ENCODE results near the gene COLEC12. TPM values are rescaled to one million over a fixed set of nuclear protein-coding genes. Genes with fewer than 3 reads are reported as not detected.

COLEC12 gene
- total RNA-seq, 2 donors from 2014 or later = not detected

DNA sequence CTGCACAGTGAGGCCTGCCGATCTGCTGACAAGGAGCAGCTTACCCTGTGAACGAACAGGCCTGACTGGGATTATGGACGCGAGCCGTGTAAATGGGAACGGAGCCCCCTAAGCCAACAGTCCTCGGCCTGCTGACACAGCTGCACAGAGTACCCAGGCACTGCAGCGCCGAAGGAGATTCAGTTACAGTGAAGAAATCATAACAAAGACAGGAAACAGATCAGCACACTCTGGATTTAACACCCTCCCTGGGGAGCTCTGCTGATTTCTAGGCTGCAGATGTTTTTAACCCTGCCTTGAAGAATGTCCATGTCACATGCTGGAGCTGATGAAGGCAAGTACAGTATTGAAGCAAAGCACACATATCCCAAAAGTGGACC, 43.4 kb downstream of the COLEC12 start:
- Mint-ChIP-seq H3K4me1 (ENCODE audit: low read depth in 2 of 2) (no peaks in the 10 kb centered on the region), H3K9me3 (no peaks in the 10 kb centered on the region), H3K4me3 (no peak overlapping the region), H3K27me3 (peaks cover 5 to 42% of the 10 kb centered on the region in 2 donors), H3K36me3 (peaks cover 4% of the 10 kb centered on the region), H3K27ac (no peak overlapping the region)
- no peak for ATAC-seq
- DNase-seq (ENCODE audit: low spot score) = no peak

- no peak for ATAC-seq
- Mint-ChIP-seq H3K4me1 (ENCODE audit: low read depth in 2 of 2) (no peaks in the 10 kb centered on the region), H3K9me3 (no peaks in the 10 kb centered on the region), H3K4me3 (no peak overlapping the region), H3K27me3 (peaks cover 5 to 38% of the 10 kb centered on the region in 2 donors), H3K27ac (no peak overlapping the region), H3K36me3 (peaks cover 4% of the 10 kb centered on the region)
- DNase-seq (ENCODE audit: low spot score) = no peak
Measured at GRCh38 chr18:456361-457139, 44.0 kb downstream of the COLEC12 start.

DNA sequence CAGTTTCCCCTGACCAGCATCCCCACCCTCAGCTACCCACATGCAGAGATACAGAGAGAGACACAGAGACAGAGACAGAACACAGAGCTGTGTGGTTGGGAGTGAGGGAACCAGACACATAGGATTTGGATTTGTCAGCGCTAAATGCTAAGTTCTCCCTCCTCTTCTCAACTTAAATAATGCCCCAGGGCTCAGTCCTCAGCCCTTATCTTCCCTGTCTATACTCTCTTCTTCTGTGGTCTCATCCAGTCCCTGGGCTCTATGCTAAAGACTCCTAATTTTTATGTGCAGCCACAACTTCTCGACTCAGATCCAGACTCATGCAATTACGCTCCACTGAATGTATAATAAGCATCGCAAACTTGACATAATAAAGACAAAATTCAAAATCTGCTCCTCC, 47.1 kb downstream of the COLEC12 start:
- H3K4me3 Mint-ChIP-seq = no peak overlapping the region
- no peaks in the 10 kb centered on the region for H3K4me1 Mint-ChIP-seq (ENCODE audit: low read depth in 2 of 2)
- no peak for DNase-seq (ENCODE audit: low spot score)
- H3K27ac Mint-ChIP-seq = no peak overlapping the region
- H3K36me3 Mint-ChIP-seq = peaks cover 13% of the 10 kb centered on the region
- ATAC-seq = no peak
- peaks cover 3 to 38% of the 10 kb centered on the region in 2 donors for H3K27me3 Mint-ChIP-seq
- peaks cover 4% of the 10 kb centered on the region for H3K9me3 Mint-ChIP-seq

DNA sequence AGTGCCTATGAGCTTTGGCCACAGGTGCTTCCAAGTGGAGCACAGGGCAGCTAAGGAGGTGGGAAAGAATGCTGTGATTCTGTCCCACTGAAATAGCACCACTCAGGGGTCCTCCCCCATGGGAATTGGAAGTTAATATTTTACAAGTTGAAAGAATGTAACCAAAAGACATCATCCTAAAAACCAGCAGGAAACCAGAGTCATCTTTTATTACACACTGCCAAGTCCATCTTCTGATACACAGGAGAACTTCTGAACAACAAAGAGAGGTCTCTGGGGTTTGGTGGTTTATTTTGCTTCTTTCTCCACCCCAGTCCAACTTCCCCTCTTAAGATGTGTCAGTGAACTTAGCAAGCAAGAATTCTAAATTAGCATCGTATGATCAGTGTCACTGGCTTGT, 47.7 kb downstream of the COLEC12 start:
- no peak for DNase-seq (ENCODE audit: low spot score)
- H3K27ac Mint-ChIP-seq = no peak overlapping the region
- ATAC-seq = no peak
- no peaks in the 10 kb centered on the region for H3K4me1 Mint-ChIP-seq (ENCODE audit: low read depth in 2 of 2)
- H3K36me3 Mint-ChIP-seq = peaks cover 13% of the 10 kb centered on the region
- no peak overlapping the region for H3K4me3 Mint-ChIP-seq
- H3K9me3 Mint-ChIP-seq = peaks cover 4% of the 10 kb centered on the region
- peaks cover 3 to 43% of the 10 kb centered on the region in 2 donors for H3K27me3 Mint-ChIP-seq

DNA sequence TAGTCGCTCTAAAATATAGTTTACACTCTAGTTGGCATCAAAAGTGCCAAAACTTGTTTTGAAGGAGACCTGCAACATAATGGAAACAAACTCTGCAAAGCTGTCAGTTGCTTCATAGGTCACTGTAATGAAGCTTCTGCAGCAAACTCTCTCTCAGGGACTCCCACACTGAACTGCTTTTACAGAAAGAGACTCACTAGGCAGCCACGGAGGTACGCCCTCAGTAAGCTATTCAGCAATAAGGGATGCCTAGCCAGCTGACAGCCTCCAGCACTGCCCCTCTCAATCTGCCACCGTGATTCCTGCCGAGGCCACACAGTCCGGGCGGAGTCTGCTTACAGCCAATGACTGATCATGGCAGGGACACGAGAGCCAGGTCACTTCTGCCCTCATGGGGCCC, 51.1 kb downstream of the COLEC12 start:
- Mint-ChIP-seq H3K4me3 (no peak overlapping the region), H3K27ac (no peak overlapping the region), H3K9me3 (peaks cover 4% of the 10 kb centered on the region), H3K36me3 (peaks cover 10% of the 10 kb centered on the region), H3K4me1 (ENCODE audit: low read depth in 2 of 2) (no peaks in the 10 kb centered on the region), H3K27me3 (peaks cover 3 to 23% of the 10 kb centered on the region in 2 donors)
- ATAC-seq (no peak), DNase-seq (ENCODE audit: low spot score) (no peak)

- Mint-ChIP-seq H3K9me3 (peaks cover 4% of the 10 kb centered on the region), H3K27ac (no peak overlapping the region), H3K4me1 (ENCODE audit: low read depth in 2 of 2) (no peaks in the 10 kb centered on the region), H3K27me3 (peaks cover 3 to 12% of the 10 kb centered on the region in 2 donors), H3K4me3 (no peak overlapping the region), H3K36me3 (peaks cover 10% of the 10 kb centered on the region)
- ATAC-seq (no peak), DNase-seq (ENCODE audit: low spot score) (no peak)
Measured at GRCh38 chr18:448116-448790, 52.2 kb downstream of the COLEC12 start.

DNA sequence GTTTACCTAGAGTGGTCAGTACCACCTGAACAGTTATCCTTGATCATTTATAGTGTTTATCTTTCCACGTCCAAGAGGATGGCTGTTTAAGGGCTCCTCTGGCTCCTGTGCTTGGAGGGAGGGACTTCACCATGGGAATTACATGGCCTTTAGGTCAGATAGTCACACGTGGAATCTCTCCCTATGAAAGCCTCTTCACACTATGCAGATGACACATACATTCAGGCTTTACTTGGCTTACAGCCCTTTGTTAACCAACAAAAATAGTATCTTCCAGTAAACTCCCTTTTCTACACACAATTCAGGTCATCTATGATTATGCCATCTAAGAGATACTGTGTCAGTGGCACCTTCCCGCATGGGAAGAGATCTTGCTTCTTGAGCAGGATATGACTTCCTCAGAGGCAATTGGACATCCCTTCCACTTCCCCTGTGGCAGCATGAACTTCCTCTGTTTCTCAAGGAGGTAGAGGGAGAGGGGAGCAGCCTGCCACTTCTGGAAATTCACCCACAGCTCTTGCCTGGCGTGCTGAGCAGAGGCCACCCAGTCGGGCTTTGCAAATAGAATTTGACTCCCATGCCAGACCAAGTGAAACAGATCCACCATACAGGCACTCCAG, 53.5 kb downstream of the COLEC12 start:
- no peak for ATAC-seq
- Mint-ChIP-seq H3K36me3 (peaks cover 10% of the 10 kb centered on the region), H3K9me3 (peaks cover 4% of the 10 kb centered on the region), H3K4me3 (no peak overlapping the region), H3K4me1 (ENCODE audit: low read depth in 2 of 2) (no peaks in the 10 kb centered on the region), H3K27me3 (peaks cover 3 to 10% of the 10 kb centered on the region in 2 donors), H3K27ac (no peak overlapping the region)
- no peak for DNase-seq (ENCODE audit: low spot score)

DNA sequence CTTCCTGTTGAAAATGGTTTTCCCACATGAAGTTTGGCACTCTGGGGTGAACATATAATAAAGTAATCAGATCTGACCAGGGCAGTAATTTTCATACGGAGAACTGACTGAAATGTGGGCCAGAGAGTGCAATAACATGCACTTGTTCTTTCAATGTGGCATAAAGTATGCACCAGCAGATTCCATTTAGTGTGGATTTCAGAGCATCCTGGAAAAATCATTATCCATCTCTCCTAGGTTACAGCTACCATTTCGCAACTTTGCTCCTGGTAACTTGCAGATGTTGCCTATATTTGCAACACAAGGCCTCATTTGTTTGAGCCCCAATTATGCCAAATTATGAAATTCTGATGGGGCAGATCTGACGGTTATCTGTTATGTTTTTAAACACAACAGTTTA, 55.4 kb downstream of the COLEC12 start:
- Mint-ChIP-seq H3K4me1 (ENCODE audit: low read depth in 2 of 2) (no peaks in the 10 kb centered on the region), H3K27ac (no peak overlapping the region), H3K36me3 (no peaks in the 10 kb centered on the region), H3K27me3 (peaks cover 3 to 10% of the 10 kb centered on the region in 2 donors), H3K9me3 (no peaks in the 10 kb centered on the region), H3K4me3 (no peak overlapping the region)
- DNase-seq (ENCODE audit: low spot score) (no peak), ATAC-seq (no peak)

DNA sequence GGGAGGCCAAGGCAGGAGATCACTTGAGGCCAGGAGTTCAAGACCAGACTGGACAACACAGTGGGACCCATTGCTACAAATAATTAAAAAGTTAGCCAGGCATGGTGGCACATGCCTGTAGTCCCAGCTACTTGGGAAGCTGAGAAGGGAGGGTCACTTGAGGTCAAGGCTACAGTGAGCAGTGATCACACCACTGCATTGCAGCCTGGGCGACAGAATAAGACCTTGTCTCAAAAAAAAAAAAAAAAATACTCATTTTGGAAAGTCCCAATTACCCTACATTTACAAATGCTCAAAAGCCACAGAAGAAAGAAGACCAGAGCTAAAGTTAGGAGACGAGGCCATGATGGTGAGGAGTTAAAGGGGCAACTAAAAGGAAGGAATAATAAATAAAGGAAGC, 61.9 kb downstream of the COLEC12 start:
- ATAC-seq = no peak
- Mint-ChIP-seq H3K36me3 (no peaks in the 10 kb centered on the region), H3K27ac (no peak overlapping the region), H3K9me3 (no peaks in the 10 kb centered on the region), H3K4me3 (no peak overlapping the region), H3K27me3 (peaks cover 2 to 35% of the 10 kb centered on the region in 2 donors), H3K4me1 (ENCODE audit: low read depth in 2 of 2) (no peaks in the 10 kb centered on the region)
- no peak for DNase-seq (ENCODE audit: low spot score)

- no peaks in the 10 kb centered on the region for H3K36me3 Mint-ChIP-seq
- H3K9me3 Mint-ChIP-seq = no peaks in the 10 kb centered on the region
- ATAC-seq (no peak), DNase-seq (ENCODE audit: low spot score) (no peak)
- no peak overlapping the region for H3K27ac Mint-ChIP-seq
- H3K4me3 Mint-ChIP-seq = no peak overlapping the region
- peaks cover 8 to 40% of the 10 kb centered on the region in 2 donors for H3K27me3 Mint-ChIP-seq
- H3K4me1 Mint-ChIP-seq (ENCODE audit: low read depth in 2 of 2) = no peaks in the 10 kb centered on the region
Measured at GRCh38 chr18:435940-436339, 64.6 kb downstream of the COLEC12 start.

- H3K4me1 Mint-ChIP-seq (ENCODE audit: low read depth in 2 of 2) = no peaks in the 10 kb centered on the region
- ATAC-seq = no peak
Measured at GRCh38 chr18:434410-434809, 66.1 kb downstream of the COLEC12 start.

DNA sequence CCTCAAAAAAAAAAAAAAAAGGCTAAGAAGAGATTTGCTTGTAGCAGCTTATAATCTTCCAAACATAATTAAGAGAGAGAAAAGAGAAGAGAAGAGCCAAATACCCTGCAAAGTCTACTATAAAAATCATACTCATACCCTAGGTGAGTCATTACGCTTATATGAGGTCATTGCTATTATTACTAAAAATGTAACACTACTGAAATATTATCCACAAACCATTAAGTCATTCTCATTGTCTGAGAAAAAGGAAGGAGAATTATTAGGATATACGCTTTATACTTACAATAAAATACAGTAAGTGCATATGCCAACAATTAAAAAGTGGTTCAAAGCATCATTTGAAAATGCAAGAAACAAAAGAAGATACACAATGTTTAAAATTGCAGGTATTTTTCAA, 66.5 kb downstream of the COLEC12 start:
- H3K9me3 Mint-ChIP-seq = no peaks in the 10 kb centered on the region
- no peaks in the 10 kb centered on the region for H3K36me3 Mint-ChIP-seq
- ATAC-seq (no peak), DNase-seq (ENCODE audit: low spot score) (no peak)
- no peaks in the 10 kb centered on the region for H3K4me1 Mint-ChIP-seq (ENCODE audit: low read depth in 2 of 2)
- H3K27me3 Mint-ChIP-seq = peaks cover 6 to 31% of the 10 kb centered on the region in 2 donors
- H3K4me3 Mint-ChIP-seq = no peak overlapping the region
- no peak overlapping the region for H3K27ac Mint-ChIP-seq

More at GRCh38 chr18:434410-434809, 66.1 kb downstream of the COLEC12 start:
- Mint-ChIP-seq H3K27me3 (peaks cover 8 to 35% of the 10 kb centered on the region in 2 donors), H3K36me3 (no peaks in the 10 kb centered on the region), H3K9me3 (no peaks in the 10 kb centered on the region), H3K4me3 (no peak overlapping the region), H3K27ac (no peak overlapping the region)
- DNase-seq (ENCODE audit: low spot score) = no peak

DNA sequence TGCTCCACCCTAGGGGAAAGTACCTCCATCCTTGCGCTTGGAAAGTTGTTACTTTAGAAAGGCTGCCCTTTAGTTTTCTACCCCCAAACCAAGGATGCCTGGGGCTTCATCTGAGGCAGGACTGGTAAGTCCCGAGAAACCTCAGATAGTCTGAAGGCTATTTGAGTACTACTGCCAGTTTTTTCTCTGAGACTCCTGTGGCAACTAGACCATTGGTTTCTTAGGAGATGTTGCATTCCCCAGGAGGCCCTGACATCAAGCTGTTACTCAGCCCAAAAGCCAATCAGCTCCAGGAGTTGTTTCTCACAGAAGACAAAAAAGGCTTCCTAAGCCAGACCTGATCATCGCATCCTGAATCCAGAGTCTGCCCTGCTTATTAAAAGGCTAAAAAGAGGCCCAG, 67.2 kb downstream of the COLEC12 start:
- Mint-ChIP-seq H3K4me1 (ENCODE audit: low read depth in 2 of 2) (no peaks in the 10 kb centered on the region), H3K27me3 (peaks cover 6 to 25% of the 10 kb centered on the region in 2 donors), H3K9me3 (no peaks in the 10 kb centered on the region), H3K36me3 (no peaks in the 10 kb centered on the region), H3K4me3 (no peak overlapping the region), H3K27ac (no peak overlapping the region)
- DNase-seq (ENCODE audit: low spot score) (no peak), ATAC-seq (no peak)

- DNase-seq (ENCODE audit: low spot score) (no peak), ATAC-seq (no peak)
- peaks cover 6 to 25% of the 10 kb centered on the region in 2 donors for H3K27me3 Mint-ChIP-seq
- no peaks in the 10 kb centered on the region for H3K36me3 Mint-ChIP-seq
- H3K4me1 Mint-ChIP-seq (ENCODE audit: low read depth in 2 of 2) = no peaks in the 10 kb centered on the region
- H3K27ac Mint-ChIP-seq = no peak overlapping the region
- H3K4me3 Mint-ChIP-seq = no peak overlapping the region
- no peaks in the 10 kb centered on the region for H3K9me3 Mint-ChIP-seq
Measured at GRCh38 chr18:432791-433190, 67.7 kb downstream of the COLEC12 start.
